HG02571 (cell line): ENCODE results near the gene NAA80.

Source experiments
- ATAC-seq: cut with Tn5 transposase; IDR thresholded peaks from one replicate; pipeline ENCODE4 v1.9.1; 2021; ENCODE audit warnings: mild to moderate bottlenecking, moderate library complexity; ENCODE audit not compliant: unreplicated experiment

NAA80 gene

GRCh38 chr3:50298836-50299637, at the start of gene NAA80, which contains the start of gene HYAL3:
Gene NAA80, minus strand, starts transcription at chr3:50299405. Its CDS starts 1,942 bp downstream, at chr3:50297463.
Gene HYAL3, minus strand, starts transcription at chr3:50299405. Its CDS starts 3,803 bp downstream, at chr3:50295602.
- ATAC-seq = peak; percentile 81

GRCh38 chr3:50347187-50347813, 48.1 kb upstream of the NAA80 start:
- ATAC-seq = no peak

GRCh38 chr3:50345586-50346234, 46.5 kb upstream of the NAA80 start, which contains the start of gene ZMYND10:
Gene ZMYND10, minus strand, starts transcription at chr3:50345732. Its CDS starts 153 bp downstream, at chr3:50345579.
- ATAC-seq = no peak

GRCh38 chr3:50345008-50345407, 45.8 kb upstream of the NAA80 start:
- ATAC-seq = no peak

DNA sequence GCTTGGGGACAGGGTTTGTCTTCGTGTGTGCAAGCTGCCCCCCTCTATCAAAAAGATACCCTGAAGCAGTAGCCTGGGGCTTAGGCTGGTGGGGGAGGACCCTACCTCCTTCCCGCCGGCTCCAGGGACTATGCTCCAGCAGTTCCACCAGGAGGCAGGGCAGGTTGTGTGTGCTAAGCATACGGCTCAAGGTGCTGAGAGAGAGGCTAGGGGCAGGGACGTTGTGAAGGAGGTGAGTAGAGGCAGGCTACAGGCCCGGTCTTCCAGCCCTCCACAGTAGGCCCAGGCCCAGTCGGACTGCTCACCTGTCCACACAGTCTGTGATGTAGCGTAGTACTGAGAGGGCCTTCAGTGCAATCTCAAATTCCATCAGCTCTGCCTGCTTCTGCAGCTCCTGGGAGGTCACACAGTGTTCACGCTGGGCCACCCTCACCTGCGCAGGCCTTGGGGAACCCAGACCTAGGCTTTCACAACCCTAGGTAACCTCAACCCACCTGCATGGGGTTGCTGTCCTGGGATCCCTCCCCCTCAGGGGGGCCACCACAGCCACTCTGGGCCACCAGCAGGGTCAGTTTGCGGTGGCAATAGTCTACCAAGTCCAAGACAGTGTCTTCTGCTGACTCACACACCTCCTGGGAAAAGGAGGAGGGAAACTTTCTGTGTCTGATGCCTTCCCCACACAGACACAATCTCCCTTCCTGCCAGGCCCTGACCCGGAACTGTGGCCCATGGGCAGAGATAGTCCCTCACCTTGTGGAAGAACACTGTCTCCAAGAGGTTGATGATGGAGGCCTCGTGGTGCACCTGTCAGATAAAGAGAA, 43.8 kb upstream of the NAA80 start:
- ATAC-seq = no peak

- no peak for ATAC-seq
Measured at GRCh38 chr3:50341996-50342650, 42.9 kb upstream of the NAA80 start.

DNA sequence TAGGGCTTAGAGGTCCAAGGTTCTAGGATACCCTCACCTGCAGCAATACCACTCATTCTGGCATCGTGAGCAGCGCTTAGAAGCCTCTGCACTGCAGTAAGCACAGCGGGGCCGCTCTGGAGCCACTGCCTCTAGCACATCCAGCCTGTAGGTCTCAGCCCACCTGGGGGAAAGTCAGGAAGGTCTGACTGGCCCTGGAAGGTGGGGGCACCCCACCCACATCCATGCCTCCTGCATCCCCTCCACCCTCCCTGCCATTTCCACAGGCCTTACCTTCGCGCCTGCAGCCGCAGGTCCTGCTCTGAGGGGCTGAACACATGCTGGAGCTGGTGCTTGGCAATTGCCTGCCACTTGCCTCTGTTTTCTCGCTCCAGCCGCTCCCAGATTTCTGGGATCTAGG, 42.3 kb upstream of the NAA80 start:
- ATAC-seq = no peak

DNA sequence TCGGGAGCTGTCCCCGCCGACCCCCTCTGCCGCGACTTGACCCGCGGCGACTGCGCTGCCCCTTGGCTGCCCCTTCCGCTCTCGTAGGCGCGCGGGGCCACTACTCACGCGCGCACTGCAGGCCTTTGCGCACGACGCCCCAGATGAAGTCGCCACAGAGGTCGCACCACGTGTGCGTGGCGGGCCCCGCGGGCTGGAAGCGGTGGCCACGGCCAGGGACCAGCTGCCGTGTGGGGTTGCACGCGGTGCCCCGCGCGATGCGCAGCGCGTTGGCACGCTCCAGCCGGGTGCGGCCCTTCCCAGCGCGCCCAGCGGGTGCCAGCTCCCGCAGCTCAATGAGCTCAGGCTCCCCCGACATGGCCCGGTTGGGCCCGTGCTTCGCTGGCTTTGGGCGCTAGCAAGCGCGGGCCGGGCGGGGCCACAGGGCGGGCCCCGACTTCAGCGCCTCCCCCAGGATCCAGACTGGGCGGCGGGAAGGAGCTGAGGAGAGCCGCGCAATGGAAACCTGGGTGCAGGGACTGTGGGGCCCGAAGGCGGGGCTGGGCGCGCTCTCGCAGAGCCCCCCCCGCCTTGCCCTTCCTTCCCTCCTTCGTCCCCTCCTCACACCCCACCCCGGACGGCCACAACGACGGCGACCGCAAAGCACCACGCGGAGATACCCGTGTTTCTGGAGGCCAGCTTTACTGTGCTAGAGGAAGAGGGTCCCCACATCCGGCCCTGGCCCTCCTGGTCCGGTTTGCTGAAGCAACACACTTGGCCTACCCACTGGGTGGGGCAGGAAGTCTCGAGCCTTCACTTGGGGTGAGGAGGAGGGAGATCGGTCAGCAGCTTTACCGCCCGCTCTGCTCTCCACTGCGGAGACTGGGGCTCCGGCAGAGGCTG, 41.5 kb upstream of the NAA80 start, which contains the start of gene RASSF1:
Gene RASSF1 (minus strand): TSS at position 389 of the 882 bp plus-strand sequence. CDS start 31 bp downstream, at position 358.
- no peak for ATAC-seq

DNA sequence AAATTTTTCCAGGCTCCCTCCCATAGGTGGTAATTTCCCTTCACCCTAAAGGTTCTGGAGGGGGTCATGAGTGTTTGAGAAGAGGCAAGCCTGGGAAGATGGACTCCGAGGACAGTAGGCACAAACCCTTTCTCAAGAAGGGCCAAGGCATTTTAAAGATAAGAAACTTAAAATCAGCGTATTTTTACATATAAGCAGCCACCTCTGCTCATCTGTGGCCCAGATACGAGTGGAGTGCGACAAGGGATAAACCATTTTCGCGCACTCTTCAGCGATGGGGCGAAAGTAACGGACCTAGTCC, 40.9 kb upstream of the NAA80 start:
- no peak for ATAC-seq

GRCh38 chr3:50339485-50340146, 40.4 kb upstream of the NAA80 start:
- ATAC-seq = no peak

- no peak for ATAC-seq
Measured at GRCh38 chr3:50338965-50339364, 39.8 kb upstream of the NAA80 start.

DNA sequence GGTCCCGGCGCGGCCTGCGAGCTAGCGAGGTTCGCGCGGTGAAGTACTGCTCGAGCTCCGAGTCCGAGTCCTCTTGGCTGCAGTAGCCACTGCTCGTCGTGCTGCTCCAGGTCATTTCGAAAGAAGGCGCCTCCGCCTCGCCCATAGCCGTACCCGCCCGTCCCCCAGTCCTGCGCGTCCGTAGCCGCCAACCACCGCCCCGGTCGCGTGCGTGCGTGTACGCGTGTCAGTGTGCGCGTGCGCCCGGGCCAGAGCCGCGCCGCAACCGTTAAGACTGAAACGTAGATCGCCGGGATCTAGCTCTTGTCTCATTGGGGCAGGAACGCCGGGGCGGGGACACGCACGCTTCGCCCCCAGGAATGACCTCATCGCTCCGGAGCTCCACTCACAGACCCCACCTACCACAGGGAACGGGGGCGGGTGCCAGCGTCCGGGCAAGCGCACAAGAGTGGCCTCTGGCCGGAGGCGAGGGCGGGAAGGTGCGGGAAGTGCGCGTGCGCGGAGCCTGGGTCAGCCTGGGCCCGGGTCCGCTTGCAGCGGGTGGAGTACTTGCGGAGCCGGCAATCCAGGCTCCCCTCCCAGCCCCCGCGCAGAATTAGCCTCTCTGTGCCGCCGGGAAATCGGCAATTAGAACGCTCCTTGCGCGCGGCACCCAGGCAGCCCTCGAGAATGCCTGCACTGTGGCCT, 38.1 kb upstream of the NAA80 start:
- peak; percentile 79 for ATAC-seq

GRCh38 chr3:50336452-50337174, 37.4 kb upstream of the NAA80 start:
- peak; percentile 30 for ATAC-seq

- ATAC-seq = no peak
Measured at GRCh38 chr3:50334339-50335075, 35.3 kb upstream of the NAA80 start.

DNA sequence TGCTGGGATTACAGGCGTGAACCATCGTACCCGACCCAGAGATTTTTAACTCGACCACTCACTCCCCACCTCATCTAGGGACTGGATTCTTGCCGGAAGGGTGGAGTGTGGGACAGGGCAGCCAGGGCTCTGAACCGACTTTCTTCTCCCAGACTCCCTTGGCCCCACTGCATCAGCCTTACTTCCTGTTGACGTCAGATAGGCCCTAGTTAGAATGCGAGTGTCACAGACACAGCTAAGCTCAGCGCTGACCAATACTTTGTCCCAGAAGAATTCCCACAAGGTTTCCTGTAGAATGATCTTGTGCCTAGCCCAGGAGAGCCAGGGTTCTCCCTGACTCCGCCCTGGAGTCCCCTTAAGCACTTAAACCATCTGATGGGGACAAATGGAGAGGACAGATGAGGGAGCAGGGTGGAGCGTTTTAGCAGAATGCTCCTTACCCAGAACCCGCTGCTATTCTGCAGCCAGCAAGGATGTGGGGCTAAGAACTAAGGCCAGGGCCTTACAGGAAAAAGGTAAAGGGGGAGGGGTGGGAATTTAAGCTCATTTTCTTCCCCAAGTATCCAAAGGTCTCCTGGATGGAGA, 34.6 kb upstream of the NAA80 start:
- no peak for ATAC-seq

GRCh38 chr3:50331364-50331907, 32.2 kb upstream of the NAA80 start:
- ATAC-seq = no peak
